BLaER1 treated with 17β-estradiol and CSF1 and Interleukin-3, amounts not matched to agents 10 nM and 100 nM (cell line): Measurements from ENCODE around the gene SMCO4.
"Not testable (repeated sequence)": the region's sequence is repeated elsewhere in the genome, so short reads cannot be mapped to it uniquely, and the experiment has no call there.

Source experiments
- H3K27ac ChIP-seq, 11 experiments: shearing (Covaris generic); formaldehyde crosslinking; 2 replicates each; pipeline ENCODE4 v1.8.1; 2022
- H3K27me3 ChIP-seq, 11 experiments: shearing (Covaris generic); formaldehyde crosslinking; 2 replicates each; pipeline ENCODE4 v1.8.1; 2022
- H3K36me3 ChIP-seq, 11 experiments: shearing (Covaris generic); formaldehyde crosslinking; 2 replicates each; pipeline ENCODE4 v1.8.1; 2022
- H3K4me1 ChIP-seq, 10 experiments: shearing (Covaris generic); formaldehyde crosslinking; 2 replicates each; pipeline ENCODE4 v1.8.1; 2022
- H3K4me2 ChIP-seq, 11 experiments: shearing (Covaris generic); formaldehyde crosslinking; 2 replicates each; pipeline ENCODE4 v1.8.1; 2022
- H3K4me3 ChIP-seq, 10 experiments: shearing (Covaris generic); formaldehyde crosslinking; 2 replicates each; pipeline ENCODE4 v1.8.1; 2022
- H3K9ac ChIP-seq, 11 experiments: shearing (Covaris generic); formaldehyde crosslinking; 2 replicates each; pipeline ENCODE4 v1.8.1; 2022
- H3K9me3 ChIP-seq, 11 experiments: shearing (Covaris generic); formaldehyde crosslinking; replicated peaks in 1 of 11; 2 replicates each; pipeline ENCODE4 v1.8.1; 2022
- H4K20me1 ChIP-seq, 11 experiments: shearing (Covaris generic); formaldehyde crosslinking; 2 replicates each; pipeline ENCODE4 v1.8.1; 2022
- Cebpa-rat ChIP-seq, 11 experiments: shearing (Covaris generic); IDR thresholded peaks; 2 replicates each; pipeline ENCODE4 v1.8.1; 2022

Gene SMCO4, protein sequence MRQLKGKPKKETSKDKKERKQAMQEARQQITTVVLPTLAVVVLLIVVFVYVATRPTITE

DNA sequence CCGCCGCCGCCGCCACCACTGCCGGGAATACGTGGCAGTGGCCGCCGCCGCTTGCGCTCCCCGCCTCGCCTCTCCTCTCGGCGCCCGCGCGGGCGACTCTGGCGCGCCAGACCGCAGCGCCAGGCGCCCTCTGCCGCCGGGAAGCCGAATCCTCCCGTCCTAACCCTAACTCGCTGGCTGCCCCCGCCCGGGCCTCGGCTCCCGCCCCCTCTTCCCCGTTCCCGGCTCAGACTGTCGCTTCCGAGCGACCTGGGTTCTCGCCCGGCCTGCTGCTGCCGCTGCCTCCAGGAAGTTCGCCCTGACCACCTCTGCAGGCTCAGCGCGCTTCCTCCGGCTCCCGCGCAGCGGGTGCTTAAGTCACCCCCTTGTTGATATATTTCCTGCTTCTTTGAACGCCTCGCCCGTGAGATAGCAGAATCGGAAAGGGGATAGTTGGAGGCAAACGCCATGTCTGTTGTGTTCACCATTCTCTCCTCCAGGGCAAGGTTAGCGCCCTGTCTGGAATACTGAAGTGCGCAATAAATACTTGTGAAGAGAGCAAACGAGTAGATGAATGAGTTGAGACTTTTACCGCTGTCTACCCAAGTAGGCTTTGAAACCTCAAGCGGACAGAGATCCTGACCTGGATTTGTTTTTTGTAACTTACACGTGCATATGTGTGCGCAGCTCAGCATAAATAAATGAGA, at the start of gene SMCO4:
SMCO4 (minus strand) TSS at position 100 of the 686 bp plus-strand sequence. CDS start 64,202 bp downstream, outside the sequence.
- no peaks in the 10 kb centered on the region for H3K36me3 ChIP-seq
- H3K9ac ChIP-seq: peak within 1 kb of the TSS; percentile 77 to 87 (median 84)
- H3K4me1 ChIP-seq: peaks cover 18 to 35% (median 26%) of the 10 kb centered on the region in 10 experiments
- H3K4me2 ChIP-seq: peak within 1 kb of the TSS; percentile 77 to 92 (median 85)
- no peak for TF ChIP-seq Cebpa-rat (IDR thresholded peaks at IDR 0.05)
- no peaks in the 10 kb centered on the region for H3K9me3 ChIP-seq
- peak within 1 kb of the TSS; percentile 75 to 90 (median 84) for H3K4me3 ChIP-seq
- peaks cover 0 to 14% (median 5%) of the 10 kb centered on the region in 11 experiments; a peak in 12 of 22 replicates for H4K20me1 ChIP-seq
- H3K27ac ChIP-seq: peak within 1 kb of the TSS; percentile 36 to 86 (median 71); a peak in 21 of 22 replicates
- H3K27me3 ChIP-seq: no peaks in the 10 kb centered on the region

DNA sequence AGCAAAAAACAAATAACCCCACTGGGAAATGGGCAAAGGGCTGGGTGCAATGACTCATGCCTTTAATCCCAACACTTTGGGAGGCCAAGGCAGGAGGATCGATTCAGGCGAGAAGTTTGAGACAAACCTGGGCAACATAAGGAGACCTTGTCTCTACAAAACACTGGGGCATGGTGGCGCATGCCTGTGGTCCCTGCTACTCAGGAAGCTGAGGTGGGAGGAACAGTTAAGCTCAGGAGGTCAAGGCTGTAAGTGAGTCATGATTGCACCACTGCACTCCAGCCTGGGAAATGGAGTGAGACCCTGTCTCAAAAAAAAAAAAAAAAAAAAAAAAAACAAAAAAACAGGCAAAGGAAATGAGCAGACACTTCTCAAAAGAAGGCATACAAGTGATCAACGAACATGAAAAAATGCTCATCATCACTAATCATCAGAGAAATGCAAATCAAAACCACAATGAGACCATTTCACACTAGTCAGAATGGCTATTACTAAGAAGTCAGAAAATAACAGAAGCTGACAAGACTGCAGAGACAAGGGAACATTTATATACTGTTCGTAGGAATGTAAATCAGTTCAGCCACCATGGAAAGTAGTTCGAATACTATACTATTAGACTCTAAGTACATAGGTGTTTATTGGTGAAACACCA, 48.2 kb upstream of the SMCO4 start:
- Histone ChIP-seq H4K20me1 (no peaks in the 10 kb centered on the region), H3K9ac (no peak overlapping the region), H3K4me1 (peaks cover 0 to 17% (median 7%) of the 10 kb centered on the region in 10 experiments; a peak in 9 of 20 replicates), H3K36me3 (no peaks in the 10 kb centered on the region), H3K4me2 (peak overlapping the region in 6 of 11 experiments; percentile 6 to 56 (median 37); a peak in 9 of 22 replicates), H3K27me3 (no peaks in the 10 kb centered on the region), H3K9me3 (no peaks in the 10 kb centered on the region), H3K27ac (peak overlapping the region in 1 of 11 experiments; percentile 35; a peak in 1 of 22 replicates), H3K4me3 (no peak overlapping the region)
- TF ChIP-seq Cebpa-rat (IDR thresholded peaks at IDR 0.05): no peak

DNA sequence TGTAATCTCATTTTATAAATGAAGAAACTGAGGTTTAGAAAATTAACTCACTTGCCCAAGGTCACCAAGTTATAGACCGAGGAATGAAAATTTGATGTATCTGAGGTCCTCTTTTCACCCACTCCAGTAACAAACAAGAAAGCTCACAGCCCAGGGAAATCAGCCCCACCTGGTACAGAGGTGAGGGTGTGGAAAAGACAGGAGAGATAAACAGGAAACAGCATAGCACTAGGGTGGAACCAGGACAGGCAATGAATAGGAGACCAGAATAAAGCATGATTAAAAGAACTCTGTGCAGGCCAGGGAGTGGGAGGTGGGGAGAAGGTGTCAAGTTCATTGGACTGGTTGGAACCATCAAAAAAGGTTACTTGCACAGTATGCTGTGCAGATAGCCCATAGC, 46.2 kb upstream of the SMCO4 start:
- no peaks in the 10 kb centered on the region for H3K9me3 ChIP-seq
- no peak overlapping the region for H3K9ac ChIP-seq
- no peaks in the 10 kb centered on the region for H3K27me3 ChIP-seq
- H3K4me1 ChIP-seq: peaks cover 0 to 18% (median 7%) of the 10 kb centered on the region in 10 experiments; a peak in 9 of 20 replicates
- no peak overlapping the region for H3K4me2 ChIP-seq
- H4K20me1 ChIP-seq: no peaks in the 10 kb centered on the region
- H3K4me3 ChIP-seq: no peak overlapping the region
- H3K27ac ChIP-seq: no peak overlapping the region
- H3K36me3 ChIP-seq: no peaks in the 10 kb centered on the region
- TF ChIP-seq Cebpa-rat (IDR thresholded peaks at IDR 0.05): no peak

DNA sequence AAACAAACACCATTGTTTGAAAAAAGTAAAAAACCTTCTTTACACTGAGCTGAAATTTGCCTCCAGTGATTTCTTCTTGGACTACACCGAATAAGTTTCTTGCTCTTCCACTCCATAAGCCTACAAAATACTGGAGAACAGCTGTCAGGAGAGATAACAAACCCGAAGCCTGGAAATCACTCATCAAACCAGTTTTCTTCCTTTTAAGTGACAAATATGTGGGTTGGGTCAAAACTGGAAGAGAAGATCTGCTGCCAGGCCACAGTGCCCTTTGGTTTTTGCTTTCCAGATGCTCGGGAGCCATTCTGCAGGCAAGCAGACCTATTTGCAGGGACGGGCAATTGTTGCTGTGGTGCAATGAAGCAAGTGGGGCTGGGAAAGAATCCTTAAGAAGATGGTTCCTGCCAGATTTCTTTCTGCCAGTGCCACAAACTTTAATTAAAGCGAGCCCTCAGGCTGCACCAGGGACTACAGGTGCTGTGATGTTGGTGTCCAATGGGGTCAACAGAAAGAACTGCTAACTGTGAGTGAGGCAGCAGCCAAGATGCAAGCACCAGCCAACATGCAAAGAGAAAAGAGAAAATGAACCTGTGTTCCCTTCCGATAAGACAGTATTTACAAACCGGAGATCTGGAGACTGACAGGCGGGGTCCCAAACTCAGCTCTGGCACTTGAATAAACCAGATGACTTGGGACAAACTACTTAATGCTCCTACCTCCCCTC, 44.8 kb upstream of the SMCO4 start:
- H3K27ac ChIP-seq: no peak overlapping the region
- no peak overlapping the region for H3K4me2 ChIP-seq

DNA sequence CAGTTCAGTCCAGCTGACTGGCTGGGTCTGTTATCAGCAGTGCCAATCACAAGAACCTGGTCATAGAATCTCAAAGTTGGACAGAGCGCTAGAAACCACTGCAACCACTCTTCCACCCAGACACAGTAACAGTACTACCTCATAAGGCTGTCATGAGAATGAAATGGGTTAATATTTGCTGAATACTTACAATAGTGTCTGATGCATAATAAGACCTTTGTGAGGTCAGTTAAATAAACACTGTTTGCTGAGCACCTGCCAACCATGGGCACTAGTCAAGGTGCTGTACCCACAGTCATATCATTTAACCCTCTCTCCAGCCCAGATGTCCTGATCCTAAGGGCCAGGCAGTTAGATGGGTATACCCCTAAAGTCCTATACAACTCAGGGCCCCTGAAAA, 44.2 kb upstream of the SMCO4 start:
- H4K20me1 ChIP-seq, H3K9me3 ChIP-seq, H3K27me3 ChIP-seq, H3K27ac ChIP-seq, H3K9ac ChIP-seq, H3K4me3 ChIP-seq, H3K36me3 ChIP-seq, H3K4me2 ChIP-seq: not testable (repeated sequence)
- peaks cover 0 to 18% (median 7%) of the 10 kb centered on the region in 10 experiments; a peak in 9 of 20 replicates for H3K4me1 ChIP-seq

More for the DNA sequence above, 44.8 kb upstream of the SMCO4 start:
- no peak overlapping the region for H3K9ac ChIP-seq
- no peaks in the 10 kb centered on the region for H3K9me3 ChIP-seq
- H3K36me3 ChIP-seq: no peaks in the 10 kb centered on the region
- peaks cover 0 to 18% (median 7%) of the 10 kb centered on the region in 10 experiments; a peak in 9 of 20 replicates for H3K4me1 ChIP-seq
- no peak for TF ChIP-seq Cebpa-rat (IDR thresholded peaks at IDR 0.05)
- no peaks in the 10 kb centered on the region for H4K20me1 ChIP-seq
- H3K27me3 ChIP-seq: no peaks in the 10 kb centered on the region
- no peak overlapping the region for H3K4me3 ChIP-seq

DNA sequence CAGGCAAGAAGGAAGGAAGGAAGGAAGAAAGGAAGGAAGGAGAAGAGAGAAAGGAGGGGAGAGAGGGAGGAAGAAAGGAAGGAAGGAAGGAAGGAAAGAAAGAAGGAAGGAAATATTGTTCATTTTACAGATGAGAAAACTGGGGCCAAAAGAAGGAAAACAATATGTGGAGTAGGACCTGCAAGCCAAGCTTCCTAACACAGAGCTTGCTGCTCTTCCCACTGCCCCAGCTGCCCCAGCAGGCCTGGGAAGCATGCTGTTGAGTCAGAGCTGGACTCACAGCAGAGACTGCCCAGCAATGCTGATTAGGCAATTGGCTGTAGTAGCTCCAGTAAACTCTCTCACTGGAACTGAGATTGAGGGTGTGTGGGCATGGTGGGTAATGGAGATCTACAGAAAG, 42.6 kb upstream of the SMCO4 start:
- H3K4me1 ChIP-seq: 0 out of 20 replicates have a peak, but pooled peaks cover 0 to 7% (median 0%) of the 10 kb centered on the region in 10 experiments
- no peak for TF ChIP-seq Cebpa-rat (IDR thresholded peaks at IDR 0.05)
- peak overlapping the region in 1 of 11 experiments; percentile 26; a peak in 1 of 22 replicates for H3K4me2 ChIP-seq

DNA sequence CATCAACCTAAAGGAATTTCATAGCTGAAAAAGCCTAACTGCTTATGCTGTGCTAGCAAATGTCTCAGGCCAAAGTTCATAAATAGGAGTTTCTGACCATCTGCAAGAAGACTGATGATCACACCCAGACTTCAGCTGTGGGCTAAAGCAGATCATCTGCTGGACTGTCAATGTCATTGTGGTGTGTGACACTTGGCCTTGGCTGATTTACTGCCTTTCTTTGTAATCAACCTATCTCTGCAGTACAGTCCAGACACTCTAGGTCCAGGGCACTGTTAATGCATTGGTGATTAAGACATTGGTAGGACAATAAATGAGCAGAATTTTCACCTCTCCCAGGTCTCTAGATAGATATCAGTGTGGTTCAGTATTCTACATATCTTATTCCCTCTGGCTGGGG, 40.3 kb upstream of the SMCO4 start:
- Histone ChIP-seq H3K27me3 (no peaks in the 10 kb centered on the region), H3K9ac (no peak overlapping the region), H4K20me1 (no peaks in the 10 kb centered on the region), H3K4me1 (0 out of 20 replicates have a peak, but pooled peaks cover 0 to 7% (median 0%) of the 10 kb centered on the region in 10 experiments), H3K4me3 (no peak overlapping the region), H3K27ac (no peak overlapping the region), H3K4me2 (no peak overlapping the region), H3K36me3 (no peaks in the 10 kb centered on the region), H3K9me3 (peaks cover 7 to 15% (median 12%) of the 10 kb centered on the region in 11 experiments; a peak in 20 of 22 replicates)
- TF ChIP-seq Cebpa-rat (IDR thresholded peaks at IDR 0.05): no peak

More for the DNA sequence above, 42.6 kb upstream of the SMCO4 start:
- no peaks in the 10 kb centered on the region for H3K27me3 ChIP-seq
- H3K9ac ChIP-seq: no peak overlapping the region
- no peaks in the 10 kb centered on the region for H3K36me3 ChIP-seq
- H4K20me1 ChIP-seq: no peaks in the 10 kb centered on the region
- H3K9me3 ChIP-seq: no peaks in the 10 kb centered on the region
- H3K4me3 ChIP-seq: no peak overlapping the region
- no peak overlapping the region for H3K27ac ChIP-seq

DNA sequence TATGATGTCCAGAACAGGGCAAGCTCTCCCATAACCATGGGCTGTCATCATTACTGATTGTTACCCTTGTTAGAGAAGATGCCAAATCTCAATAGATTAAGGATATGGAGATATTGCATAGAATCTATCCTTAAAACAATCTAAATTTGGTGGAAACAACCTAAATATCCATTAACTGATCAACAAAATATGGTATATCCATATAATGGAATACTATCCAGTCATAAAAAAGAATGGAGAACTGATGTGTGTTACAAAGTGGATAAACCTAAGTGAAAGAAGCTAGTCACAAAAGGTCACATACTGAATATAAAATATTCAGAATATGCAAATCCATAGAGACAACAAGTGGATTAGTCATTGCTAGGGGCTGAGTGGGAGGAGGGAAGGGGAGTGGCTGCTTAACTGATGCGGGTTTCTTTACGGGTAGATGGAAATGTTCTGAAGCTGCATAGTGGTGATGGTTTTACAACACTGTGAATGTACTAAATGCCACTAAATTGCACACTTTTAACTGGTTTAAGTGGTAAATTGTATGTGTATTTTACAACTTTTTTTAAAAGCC, 36.1 kb upstream of the SMCO4 start:
- Histone ChIP-seq H3K9me3 (peaks cover 7 to 18% (median 12%) of the 10 kb centered on the region in 11 experiments; a peak in 20 of 22 replicates), H4K20me1 (no peaks in the 10 kb centered on the region), H3K27ac (no peak overlapping the region), H3K4me1 (no peaks in the 10 kb centered on the region), H3K4me3 (no peak overlapping the region), H3K4me2 (no peak overlapping the region), H3K9ac (no peak overlapping the region), H3K27me3 (no peaks in the 10 kb centered on the region), H3K36me3 (no peaks in the 10 kb centered on the region)
- no peak for TF ChIP-seq Cebpa-rat (IDR thresholded peaks at IDR 0.05)
